ENCODE measurements around the gene SATB1.

Gene SATB1

GRCh38 chr3:18369551-18370185 is 55.5 kb downstream of the SATB1 start (continued):
- TF ChIP-seq PRDM10 (tag by site-specific recombination; IDR thresholded peaks at IDR 0.05) (no peak), ZNF239 (tag by site-specific recombination; IDR thresholded peaks at IDR 0.05) (no peak), ZBTB44 (tag by site-specific recombination; IDR thresholded peaks at IDR 0.05) (peak; percentile 74; the same call in 1 of the 2 replicates), ZNF707 (tag by site-specific recombination; IDR thresholded peaks at IDR 0.05) (no peak), ZNF488 (tag by site-specific recombination; IDR thresholded peaks at IDR 0.05) (no peak), ZNF174 (tag by site-specific recombination; IDR thresholded peaks at IDR 0.05) (no peak), YY1 (tag by site-specific recombination; IDR thresholded peaks at IDR 0.05) (0 out of 2 replicates have a peak, but pooled peaks have one; percentile 25), GLI2 (tag by site-specific recombination; IDR thresholded peaks at IDR 0.05; ENCODE audit: borderline replicate concordance, low read depth) (no peak), KLF16 (tag by site-specific recombination; IDR thresholded peaks at IDR 0.05) (0 out of 2 replicates have a peak, but pooled peaks have one; percentile 15), KLF8 (tag by site-specific recombination; IDR thresholded peaks at IDR 0.05) (no peak), ZNF792 (tag by site-specific recombination; IDR thresholded peaks at IDR 0.05) (no peak), KLF17 (tag by site-specific recombination; IDR thresholded peaks at IDR 0.05) (0 out of 2 replicates have a peak, but pooled peaks have one; percentile 35), ZNF112 (tag by site-specific recombination; IDR thresholded peaks at IDR 0.05) (no peak), ZNF146 (tag by site-specific recombination; IDR thresholded peaks at IDR 0.05) (no peak), SP2 (tag by site-specific recombination; IDR thresholded peaks at IDR 0.05) (0 out of 2 replicates have a peak, but pooled peaks have one; percentile 15), ZIC2 (tag by site-specific recombination; IDR thresholded peaks at IDR 0.05) (0 out of 2 replicates have a peak, but pooled peaks have one; percentile 21), ZBTB1 (tag by site-specific recombination; IDR thresholded peaks at IDR 0.05) (0 out of 2 replicates have a peak, but pooled peaks have one; percentile 72), ZNF2 (tag by site-specific recombination; IDR thresholded peaks at IDR 0.05) (0 out of 2 replicates have a peak, but pooled peaks have one; percentile 45), SCRT2 (tag by site-specific recombination; IDR thresholded peaks at IDR 0.05) (no peak), SP7 (tag by site-specific recombination; IDR thresholded peaks at IDR 0.05) (peak; percentile 99), ZFP69B (tag by site-specific recombination; IDR thresholded peaks at IDR 0.05) (no peak), ZNF549 (tag by site-specific recombination; IDR thresholded peaks at IDR 0.05) (no peak), TSHZ1 (tag by site-specific recombination; IDR thresholded peaks at IDR 0.05; ENCODE audit: borderline replicate concordance) (peak; percentile 7; the same call in 1 of the 2 replicates), KLF10 (tag by site-specific recombination; IDR thresholded peaks at IDR 0.05) (no peak), MYNN (tag by site-specific recombination; IDR thresholded peaks at IDR 0.05; ENCODE audit: borderline replicate concordance) (no peak), ZNF623 (tag by site-specific recombination; IDR thresholded peaks at IDR 0.05) (no peak), WT1 (tag by site-specific recombination; IDR thresholded peaks at IDR 0.05) (peak; percentile 72), ZNF202 (tag by site-specific recombination; IDR thresholded peaks at IDR 0.05; ENCODE audit: borderline replicate concordance) (no peak), ZNF354C (tag by site-specific recombination; IDR thresholded peaks at IDR 0.05; ENCODE audit: borderline replicate concordance, low read depth) (no peak), ZNF184 (tag by site-specific recombination; IDR thresholded peaks at IDR 0.05) (0 out of 2 replicates have a peak, but pooled peaks have one; percentile 15), GLIS1 (tag by site-specific recombination; IDR thresholded peaks at IDR 0.05) (peak; percentile 55; the same call in 1 of the 2 replicates)
